Suppressor macrophage (primary cell): ENCODE data around the gene TMEM256.

ENCODE experiments used
- DNase-seq, 4 experiments: peaks; one replicate each; pipeline ENCODE4 v3.0.0-alpha.2; 2020 to 2022
- total RNA-seq, 17 experiments: gene quantifications; one replicate each; lab custom pipeline; 2026; ENCODE audit warnings: mixed read lengths in 6 of 17, inconsistent platforms in 3 of 17; lab: John Stamatoyannopoulos, UW

The TMEM256 gene
- 2.4 to 8.0 (median 5.2) reads per million in 17 experiments for total RNA-seq

DNA sequence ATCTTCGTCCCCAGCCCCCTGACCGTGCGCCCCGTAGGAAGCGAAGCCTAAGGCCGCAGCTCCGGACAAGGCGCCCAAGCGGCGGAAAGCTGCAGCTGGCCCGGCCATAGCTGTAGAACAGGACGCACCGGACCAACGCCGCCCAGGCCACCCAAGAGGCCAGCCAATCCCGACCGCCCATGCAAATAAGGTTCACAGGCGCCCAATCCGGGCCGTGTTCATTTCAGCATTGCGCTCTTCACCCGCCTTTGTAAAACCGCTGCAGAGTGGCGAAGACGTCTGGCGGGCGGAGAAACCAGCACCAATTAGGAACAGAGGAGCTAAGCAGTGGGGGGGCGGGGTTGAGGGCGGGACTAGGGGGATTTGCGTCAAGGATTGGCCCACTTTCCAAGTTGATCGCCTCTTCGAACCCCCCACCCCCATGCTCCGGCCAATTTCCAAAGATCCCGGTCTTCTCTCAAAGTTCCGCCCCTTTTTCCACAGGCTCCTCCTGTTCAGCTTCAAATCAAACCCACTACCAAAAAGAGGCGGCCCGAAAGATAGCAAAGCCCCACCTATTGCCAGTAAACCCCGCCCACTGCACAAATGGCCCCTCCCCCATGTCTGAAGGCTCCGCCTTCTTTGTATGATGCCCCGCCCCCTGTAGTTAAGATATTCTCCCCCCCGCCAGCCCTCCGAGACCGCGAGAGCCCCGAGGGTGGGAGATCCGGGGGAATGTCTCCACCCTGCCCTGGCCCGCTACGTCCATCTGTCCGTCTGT lies at the start of gene TMEM256:
TMEM256 (minus strand) TSS at position 121 of the 760 bp plus-strand sequence; CDS start at position 108, 13 bp downstream.
- DNase-seq = peak; percentile 99

DNA sequence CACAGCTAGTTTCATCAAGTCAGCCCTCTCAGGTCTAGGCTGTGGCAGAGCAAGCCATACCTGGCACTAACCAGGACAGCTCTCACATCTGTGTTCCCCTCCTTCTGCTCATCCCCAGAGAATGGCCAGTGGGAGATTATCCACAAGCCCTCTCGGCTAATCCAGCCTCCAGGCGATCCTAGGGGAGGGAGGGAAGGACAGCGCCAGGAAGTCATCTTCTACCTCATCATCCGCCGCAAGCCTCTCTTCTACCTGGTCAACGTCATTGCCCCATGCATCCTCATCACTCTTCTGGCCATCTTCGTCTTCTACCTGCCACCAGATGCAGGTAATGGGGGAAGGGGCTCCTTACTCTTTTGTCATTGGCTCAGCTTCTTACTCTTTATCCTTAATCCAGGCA lies 44.6 kb upstream of the TMEM256 start:
- DNase-seq = no peak

DNA sequence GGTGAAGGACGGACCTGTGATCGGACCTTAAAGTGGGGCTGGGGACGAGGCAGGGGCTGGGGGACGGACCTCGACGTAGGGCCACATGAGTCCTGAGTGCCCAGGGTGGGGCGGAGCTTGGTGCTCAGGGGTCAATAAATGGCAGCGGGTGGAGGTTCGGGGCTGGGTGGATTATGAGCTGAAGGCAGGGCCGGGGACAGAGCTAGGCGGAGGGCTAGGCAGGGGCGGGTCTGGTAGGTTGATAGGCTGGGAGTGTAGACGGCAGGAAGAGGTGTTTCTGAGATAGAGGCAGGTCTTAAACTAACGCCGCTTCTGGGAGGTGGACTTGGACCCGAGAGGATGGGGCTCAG lies 41.7 kb upstream of the TMEM256 start:
- DNase-seq = no peak

DNA sequence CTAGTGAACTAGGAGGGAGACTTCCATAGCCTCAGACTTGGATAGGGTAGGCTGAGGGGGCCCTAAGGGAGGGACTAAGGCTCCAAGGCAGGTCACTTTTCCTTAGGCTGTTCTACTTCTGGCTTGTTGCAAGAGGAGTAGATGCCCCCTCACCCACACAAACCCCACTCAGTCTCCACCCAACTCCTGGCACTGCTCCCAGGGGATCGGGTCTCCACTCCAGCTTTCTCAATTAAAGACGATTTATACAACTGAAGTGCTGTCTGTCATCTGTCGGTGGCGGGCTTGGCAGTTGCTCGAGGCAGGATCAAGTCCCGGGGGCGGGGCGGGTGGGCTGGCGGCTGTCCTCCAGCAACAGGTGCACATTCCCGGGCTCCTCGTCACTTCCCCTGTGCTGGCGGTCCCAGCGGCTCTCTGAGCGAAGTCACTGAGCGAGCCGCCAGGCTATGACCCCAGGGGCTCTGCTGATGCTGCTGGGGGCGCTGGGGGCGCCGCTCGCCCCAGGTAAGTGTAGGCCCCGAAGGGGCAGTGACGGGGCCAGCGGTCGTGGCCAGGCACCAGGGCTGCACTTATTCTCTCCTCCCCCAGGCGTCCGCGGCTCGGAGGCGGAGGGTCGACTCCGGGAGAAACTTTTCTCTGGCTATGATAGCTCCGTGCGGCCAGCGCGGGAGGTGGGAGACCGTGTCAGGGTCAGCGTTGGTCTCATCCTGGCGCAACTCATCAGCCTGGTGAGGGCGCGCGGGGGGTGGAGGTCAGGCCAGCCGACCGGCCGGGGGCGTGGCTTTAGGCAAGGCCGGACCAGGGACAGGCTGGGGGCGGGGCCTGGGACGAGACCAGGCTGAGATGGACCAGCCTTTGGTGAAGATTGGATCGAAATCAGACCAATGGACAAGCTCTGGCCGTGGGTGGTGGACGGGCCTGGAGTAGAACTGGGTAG lies 41.1 kb upstream of the TMEM256 start, which contains the start of gene CHRNB1:
CHRNB1 (plus strand) TSS at position 380 of the 937 bp plus-strand sequence; CDS start at position 447, 67 bp downstream.
- peak; percentile 75 to 91 (median 80) for DNase-seq

DNA sequence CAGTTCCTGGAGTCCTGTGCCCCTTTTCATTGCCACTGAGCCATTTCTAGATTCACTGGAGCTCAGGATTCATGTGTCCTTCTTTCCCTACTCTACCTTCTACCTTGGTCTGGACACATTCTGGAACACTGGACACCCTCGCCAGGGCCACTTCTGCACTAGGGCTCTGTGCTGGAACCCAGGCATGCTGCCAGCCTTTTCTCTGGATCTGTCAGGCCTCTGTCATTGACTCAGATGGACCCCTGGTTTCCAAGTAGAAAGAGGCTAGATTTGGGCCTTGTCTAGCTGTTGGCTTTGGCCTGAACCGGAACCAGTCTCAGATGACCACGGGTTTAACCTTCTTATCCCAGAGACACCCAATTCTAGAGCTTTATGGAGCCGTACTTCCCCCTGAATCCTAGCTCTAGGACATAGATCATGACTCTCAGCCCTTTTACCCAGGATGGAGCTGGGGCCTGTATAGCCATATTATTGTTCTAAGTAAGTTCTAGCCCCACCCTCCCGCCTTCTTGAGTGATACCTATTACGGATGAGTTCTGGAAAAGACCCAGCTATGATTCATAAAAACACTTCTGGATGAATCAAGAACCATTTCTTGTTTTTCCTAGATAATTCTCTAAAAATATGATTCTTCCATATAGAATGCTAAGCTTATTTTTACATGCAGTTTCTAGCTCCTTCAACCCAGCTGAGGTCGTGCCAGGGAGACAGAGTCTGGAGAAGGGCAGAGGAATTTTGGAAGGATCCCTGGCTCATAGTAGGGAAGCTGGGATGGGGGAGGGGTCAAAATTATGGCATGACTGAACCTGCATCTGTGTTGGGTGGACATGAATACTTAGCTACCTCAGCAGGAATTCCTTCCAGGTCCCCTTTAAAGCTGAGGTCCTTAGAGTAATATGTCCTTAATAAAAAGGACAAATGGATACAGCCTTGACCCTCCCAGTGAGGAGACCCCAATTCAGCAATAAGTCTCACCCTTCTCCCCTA lies 39.9 kb upstream of the TMEM256 start:
- DNase-seq = no peak

DNA sequence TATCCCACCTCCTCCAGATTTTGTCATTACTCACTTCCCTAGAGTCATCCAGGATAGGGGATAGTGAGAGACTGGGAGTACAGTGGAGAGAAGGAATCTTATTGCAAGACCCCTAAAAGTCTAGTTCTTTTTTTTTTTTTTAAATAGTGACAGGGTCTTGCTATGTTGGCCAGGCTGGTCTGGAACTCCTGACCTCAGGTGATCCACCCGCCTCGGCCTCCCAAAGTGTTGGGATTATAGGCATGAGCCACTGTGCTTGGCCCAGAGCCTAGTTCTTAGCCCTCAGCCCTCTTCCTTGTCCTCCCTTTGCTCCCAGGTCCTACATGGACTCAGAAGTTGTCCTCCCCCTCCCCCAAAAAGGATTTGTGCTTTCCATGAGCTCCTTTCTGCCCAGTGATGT lies 38.2 kb upstream of the TMEM256 start:
- DNase-seq = no peak

DNA sequence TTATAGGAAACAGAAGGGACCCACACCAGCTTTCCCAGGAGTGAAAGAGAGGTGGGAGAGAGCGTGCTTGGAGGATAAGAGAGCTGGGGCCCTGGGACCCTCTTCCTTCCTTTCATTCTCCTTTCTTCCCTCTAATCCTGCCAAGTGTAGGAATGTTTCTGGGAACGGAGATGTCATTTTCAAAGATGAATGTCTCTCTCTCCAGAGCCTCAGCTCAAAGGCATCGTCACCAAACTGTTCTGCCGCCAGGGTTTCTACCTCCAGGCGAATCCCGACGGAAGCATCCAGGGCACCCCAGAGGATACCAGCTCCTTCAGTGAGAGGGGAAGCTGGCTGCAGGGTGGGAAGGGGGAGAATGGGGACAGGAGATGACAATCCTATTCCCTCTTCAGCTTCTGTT lies 37.4 kb upstream of the TMEM256 start:
- no peak for DNase-seq

DNA sequence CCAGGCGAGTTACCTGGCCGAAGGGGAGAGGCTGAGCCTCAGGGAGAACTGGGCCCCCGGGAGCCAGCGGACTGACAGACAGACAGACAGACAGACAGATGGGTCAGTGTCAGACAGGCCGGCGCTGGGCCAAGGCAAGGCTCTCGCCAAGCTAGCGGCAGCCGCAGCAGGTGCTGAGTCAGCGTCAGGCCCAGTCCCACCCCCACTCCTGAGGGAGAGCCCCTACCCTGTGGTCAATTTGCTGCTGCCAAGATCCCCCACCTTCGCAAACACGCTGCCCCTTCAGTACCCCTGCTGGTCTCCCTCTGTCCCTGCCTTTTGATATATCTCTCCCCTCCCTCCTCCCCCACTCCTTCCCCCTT lies 36.9 kb upstream of the TMEM256 start:
- DNase-seq = peak in 2 of 4 experiments; percentile 24 to 29

DNA sequence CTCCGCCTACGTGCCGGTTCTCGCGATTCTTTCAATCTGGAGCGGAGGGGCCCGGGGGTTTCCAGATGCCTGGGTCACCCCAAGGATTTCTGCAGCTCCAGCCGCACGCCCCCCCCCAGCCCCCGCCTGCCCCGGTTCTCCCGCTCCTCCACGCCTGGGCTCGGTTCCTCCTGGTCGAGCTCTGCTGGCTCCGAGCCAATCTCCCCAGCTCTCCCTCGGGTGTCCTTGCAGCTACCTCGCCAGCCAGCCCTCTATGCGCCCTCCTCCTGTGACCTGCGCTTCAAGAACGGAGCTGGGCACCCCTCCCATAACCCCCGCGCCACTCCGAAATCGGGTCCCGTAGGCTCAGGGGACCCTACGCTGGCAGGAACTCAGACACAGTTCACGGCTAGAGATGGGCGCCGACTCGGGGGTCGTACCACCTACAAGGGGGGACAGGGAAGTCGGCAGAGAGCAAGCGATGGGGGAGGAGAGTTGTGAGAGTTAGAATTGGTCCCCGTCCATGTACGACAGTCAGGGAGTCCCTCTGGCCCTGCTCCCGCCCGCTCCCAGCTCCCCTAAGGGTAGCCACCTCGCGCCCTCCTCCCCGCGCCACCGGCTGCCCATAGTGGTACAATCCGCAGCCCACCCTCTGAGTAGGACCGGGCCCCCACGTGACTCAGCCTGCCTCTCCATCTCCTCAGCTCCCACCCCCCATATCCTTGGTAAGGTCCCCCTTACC lies 36.4 kb upstream of the TMEM256 start:
- DNase-seq = peak; percentile 31 to 71 (median 56)

DNA sequence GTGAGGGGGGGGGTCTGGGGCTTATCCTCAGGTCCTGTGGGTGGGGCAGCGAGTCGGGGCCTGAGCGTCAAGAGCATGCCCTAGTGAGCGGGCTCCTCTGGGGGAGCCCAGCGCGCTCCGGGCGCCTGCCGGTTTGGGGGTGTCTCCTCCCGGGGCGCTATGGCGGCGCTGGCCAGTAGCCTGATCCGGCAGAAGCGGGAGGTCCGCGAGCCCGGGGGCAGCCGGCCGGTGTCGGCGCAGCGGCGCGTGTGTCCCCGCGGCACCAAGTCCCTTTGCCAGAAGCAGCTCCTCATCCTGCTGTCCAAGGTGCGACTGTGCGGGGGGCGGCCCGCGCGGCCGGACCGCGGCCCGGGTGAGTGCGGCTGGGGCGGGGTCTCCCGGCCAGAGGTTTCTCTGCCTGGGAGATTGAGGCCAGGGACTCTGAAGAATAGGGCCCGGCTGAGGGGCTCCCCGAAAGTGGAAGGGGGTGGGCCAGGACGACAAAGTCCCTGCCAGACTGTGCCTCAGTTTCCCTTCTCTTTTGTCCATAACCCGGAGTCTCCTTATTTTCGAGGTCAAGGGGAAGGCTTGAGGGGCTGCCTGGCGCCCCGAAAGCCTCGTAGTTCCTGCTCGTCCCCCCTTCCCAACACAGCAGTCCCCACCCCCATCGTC lies 35.7 kb upstream of the TMEM256 start, which contains the start of gene FGF11:
FGF11 (plus strand) TSS at position 51 of the 651 bp plus-strand sequence; CDS start at position 160, 109 bp downstream.
- peak in 1 of 4 experiments; percentile 24 for DNase-seq

DNA sequence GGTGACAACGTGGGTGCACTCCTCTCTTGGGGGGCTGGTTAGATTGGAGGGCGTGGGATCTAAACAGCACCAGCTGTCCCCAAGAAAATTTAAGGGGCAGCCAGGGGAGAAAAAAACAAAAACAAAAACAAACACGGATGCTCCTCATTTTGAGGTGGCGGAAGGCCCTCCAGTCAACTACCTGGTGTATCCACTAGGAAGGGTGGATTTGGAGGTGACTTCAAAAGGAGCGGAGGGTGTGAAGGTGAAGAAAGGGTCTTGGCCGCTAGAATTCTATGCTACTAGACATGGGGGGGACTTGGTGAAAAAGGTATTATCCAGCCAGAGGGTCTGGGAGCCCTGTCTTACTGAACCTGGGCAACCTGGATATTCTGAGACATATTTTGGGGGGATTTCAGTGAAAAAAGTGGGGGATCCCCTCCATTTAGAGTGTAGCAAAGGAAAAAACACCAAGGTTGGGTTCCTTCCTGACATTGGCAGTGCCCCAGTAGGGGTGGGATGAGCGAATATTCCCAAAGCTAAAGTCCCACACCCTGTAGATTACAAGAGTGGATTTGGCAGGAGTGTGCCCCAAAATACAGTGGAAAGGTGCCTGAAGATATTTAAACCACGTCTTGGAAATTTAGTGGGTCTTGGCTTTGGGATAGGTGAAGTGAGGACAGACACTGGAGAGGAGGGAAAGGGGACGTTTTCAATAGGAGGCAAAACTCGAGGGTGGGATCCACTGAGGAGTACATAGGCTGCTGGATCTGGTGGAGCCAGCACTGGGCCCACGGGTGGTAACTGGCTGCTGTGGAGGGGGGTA lies 35.0 kb upstream of the TMEM256 start:
- no peak for DNase-seq

DNA sequence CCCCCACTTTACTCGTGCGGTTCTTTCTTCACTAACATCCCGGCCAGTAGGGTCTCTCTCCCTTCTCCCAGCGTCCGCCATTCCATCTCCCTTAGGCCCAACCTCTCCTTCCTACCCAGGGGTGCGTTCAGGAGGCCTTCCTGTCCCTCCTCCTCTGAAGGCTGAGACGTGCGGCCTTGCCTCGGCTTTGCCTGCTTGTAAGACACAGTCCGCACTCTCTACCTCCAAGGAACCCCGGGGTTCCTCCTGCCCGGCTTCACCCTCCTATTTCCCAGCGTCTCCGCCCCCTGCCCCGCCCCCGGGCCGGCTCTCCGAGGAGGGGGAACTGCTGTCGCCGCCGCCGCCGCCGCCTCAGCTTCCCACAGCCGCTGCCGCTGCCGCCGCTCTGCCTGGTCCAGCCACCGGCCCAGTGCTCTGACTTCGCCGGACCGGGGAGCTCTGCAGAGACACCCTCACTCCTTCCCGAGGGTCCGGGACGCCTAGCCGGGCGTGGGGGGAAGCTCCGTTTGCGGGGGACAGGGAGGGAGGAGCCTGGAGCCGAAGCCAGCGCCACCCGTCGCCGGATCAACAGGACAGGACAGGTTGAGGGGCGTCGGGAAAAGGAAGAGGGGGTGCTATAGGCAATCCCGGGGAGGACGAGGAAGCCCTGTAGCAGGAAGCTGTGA lies 34.2 kb upstream of the TMEM256 start:
- peak; percentile 63 to 91 (median 78) for DNase-seq

- no peak for DNase-seq
Measured at GRCh38 chr17:7437369-7437863, 33.5 kb upstream of the TMEM256 start.

- peak; percentile 86 to 95 (median 90) for DNase-seq
Measured at GRCh38 chr17:7436556-7437368, 32.9 kb upstream of the TMEM256 start.

GRCh38 chr17:7435676-7436555 lies 32.0 kb upstream of the TMEM256 start:
- peak; percentile 57 to 80 (median 68) for DNase-seq

DNA sequence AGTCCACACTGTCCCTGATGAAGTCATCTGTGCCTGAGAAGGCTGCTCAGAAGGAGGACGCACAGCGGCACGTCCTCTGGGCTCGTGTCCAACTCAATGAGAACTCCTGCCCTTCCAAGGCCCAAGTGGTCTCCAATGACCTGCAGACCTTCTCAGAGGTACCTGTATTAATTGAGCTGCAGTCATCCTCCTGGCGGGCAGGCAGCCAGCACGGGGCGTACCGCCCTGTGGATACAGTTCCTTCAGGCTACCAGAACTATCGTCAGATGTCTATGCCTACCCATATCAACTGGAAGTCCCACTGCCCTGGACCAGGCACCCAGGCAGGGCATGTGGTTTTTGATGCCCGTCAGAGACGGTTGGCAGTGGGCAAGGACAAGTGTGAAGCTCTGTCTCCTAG lies 28.4 kb upstream of the TMEM256 start:
- no peak for DNase-seq

GRCh38 chr17:7431231-7431630 lies 27.3 kb upstream of the TMEM256 start:
- no peak for DNase-seq
